ENCODE measurements around the gene NME3. TPM values are rescaled to one million over a fixed set of nuclear protein-coding genes. Genes with fewer than 3 reads are reported as not detected.

Gene NME3
- total RNA-seq, 1 experiment from 2014 or later, result 49.0 TPM

- CTCF ChIA-PET, result no interaction called here
- BruUV-seq (replicated peaks), result no TSS peak
- Histone ChIP-seq H3F3A (ENCODE audit: insufficient read depth, low read depth) (peaks cover 9% of the 10 kb centered on the region; the same call in 1 of the 2 replicates), H3K9me3 (ENCODE audit: insufficient read depth, low read depth) (no peaks in the 10 kb centered on the region), H3K4me3 (no peak overlapping the region), H3K27me3 (ENCODE audit: insufficient read depth, low read depth) (no peaks in the 10 kb centered on the region), H3K27ac (no peak overlapping the region), H3K4me2 (no peak overlapping the region), H4K20me1 (ENCODE audit: insufficient read depth) (no peaks in the 10 kb centered on the region), H3K36me3 (ENCODE audit: low read depth) (0 out of 2 replicates have a peak, but pooled peaks cover 6% of the 10 kb centered on the region), H3K9me2 (ENCODE audit: insufficient read depth) (no peaks in the 10 kb centered on the region), H3K4me1 (replicated peaks; ENCODE audit: insufficient read depth) (no peaks in the 10 kb centered on the region), H3K79me2 (ENCODE audit: low read depth) (no peaks in the 10 kb centered on the region), H2AFZ (no peak overlapping the region)
- no peak for TF ChIP-seq CTCF (conservative IDR thresholded peaks at IDR 0.05)
- no peak for TF ChIP-seq EZH2 (IDR thresholded peaks at IDR 0.05; ENCODE audit: low read depth)
- intact Hi-C loops (cut with micrococcal nuclease; ENCODE audit: unreplicated experiment), result no loop called here
- POLR2A ChIA-PET (ENCODE audit: unreplicated experiment), result no interaction called here
- DNase-seq, result no peak
Measured at GRCh38 chr16:1818204-1818872, 47.0 kb upstream of the NME3 start.

- Histone ChIP-seq H3K9me2 (ENCODE audit: insufficient read depth) (no peaks in the 10 kb centered on the region), H3K4me2 (no peak overlapping the region), H3K27me3 (ENCODE audit: insufficient read depth, low read depth) (no peaks in the 10 kb centered on the region), H2AFZ (no peak overlapping the region), H3K27ac (no peak overlapping the region), H3K4me3 (no peak overlapping the region), H3F3A (ENCODE audit: insufficient read depth, low read depth) (peaks cover 9% of the 10 kb centered on the region; the same call in 1 of the 2 replicates), H3K79me2 (ENCODE audit: low read depth) (no peaks in the 10 kb centered on the region), H3K4me1 (replicated peaks; ENCODE audit: insufficient read depth) (no peaks in the 10 kb centered on the region), H4K20me1 (ENCODE audit: insufficient read depth) (no peaks in the 10 kb centered on the region), H3K36me3 (ENCODE audit: low read depth) (0 out of 2 replicates have a peak, but pooled peaks cover 6% of the 10 kb centered on the region), H3K9me3 (ENCODE audit: insufficient read depth, low read depth) (no peaks in the 10 kb centered on the region)
- TF ChIP-seq CTCF (conservative IDR thresholded peaks at IDR 0.05) (no peak), EZH2 (IDR thresholded peaks at IDR 0.05; ENCODE audit: low read depth) (no peak)
- ChIA-PET POLR2A (ENCODE audit: unreplicated experiment) (no interaction called here), CTCF (no interaction called here)
- no peak for DNase-seq
- intact Hi-C loops (cut with micrococcal nuclease; ENCODE audit: unreplicated experiment), result no loop called here
- no TSS peak for BruUV-seq (replicated peaks)
Measured at GRCh38 chr16:1817716-1818115, 46.4 kb upstream of the NME3 start.

- H4K20me1 ChIP-seq (ENCODE audit: insufficient read depth), result no peaks in the 10 kb centered on the region
- no peaks in the 10 kb centered on the region for H3K9me3 ChIP-seq (ENCODE audit: insufficient read depth, low read depth)
- no peak overlapping the region for H3K4me2 ChIP-seq
- H3K9me2 ChIP-seq (ENCODE audit: insufficient read depth), result no peaks in the 10 kb centered on the region
- H3K27me3 ChIP-seq (ENCODE audit: insufficient read depth, low read depth), result no peaks in the 10 kb centered on the region
- intact Hi-C loops (cut with micrococcal nuclease; ENCODE audit: unreplicated experiment), result no loop called here
- H2AFZ ChIP-seq, result no peak overlapping the region
- POLR2A ChIA-PET (ENCODE audit: unreplicated experiment), result no interaction called here
- H3K27ac ChIP-seq, result no peak overlapping the region
- CTCF ChIA-PET, result no interaction called here
- DNase-seq, result no peak
- H3K36me3 ChIP-seq (ENCODE audit: low read depth), result 0 out of 2 replicates have a peak, but pooled peaks cover 6% of the 10 kb centered on the region
- H3K4me3 ChIP-seq, result no peak overlapping the region
- H3K79me2 ChIP-seq (ENCODE audit: low read depth), result no peaks in the 10 kb centered on the region
- H3F3A ChIP-seq (ENCODE audit: insufficient read depth, low read depth), result peaks cover 9% of the 10 kb centered on the region; the same call in 1 of the 2 replicates
- no TSS peak for BruUV-seq (replicated peaks)
- no peak for TF ChIP-seq CTCF (conservative IDR thresholded peaks at IDR 0.05)
- TF ChIP-seq EZH2 (IDR thresholded peaks at IDR 0.05; ENCODE audit: low read depth), result no peak
- H3K4me1 ChIP-seq (replicated peaks; ENCODE audit: insufficient read depth), result no peaks in the 10 kb centered on the region
Measured at GRCh38 chr16:1817276-1817589, 45.9 kb upstream of the NME3 start.
